Measurements from ENCODE around the gene ZNF275.

GRCh38 chrX:153299855-153300254 lies 34.1 kb upstream of the ZNF275 start:
- TF ChIP-seq REST (IDR thresholded peaks at IDR 0.05; ENCODE audit: insufficient read depth in 1 of 2, low read depth in 2 of 2, low read length in 2 of 2), result no peak
- no peak for TF ChIP-seq POLR2AphosphoS5 (IDR thresholded peaks at IDR 0.05; ENCODE audit: low read depth, low read length)
- no peak for TF ChIP-seq SIN3A (IDR thresholded peaks at IDR 0.05; ENCODE audit: borderline replicate concordance, insufficient read depth, low read length)
- no peak for TF ChIP-seq TAF1 (IDR thresholded peaks at IDR 0.05; ENCODE audit: borderline replicate concordance, insufficient read depth, low read length)
- no peak for TF ChIP-seq FOXP2 (optimal IDR thresholded peaks at IDR 0.05; ENCODE audit: borderline replicate concordance, extremely low read depth, extremely low read length, insufficient read depth)

All from PFSK-1 (cell line).